SK-N-SH (cell line): ENCODE data around the gene ZBTB7B.

Source experiments
- CTCF ChIP-seq: fragments of 200-600 bp; sonication (generic); IDR thresholded peaks from 2 replicates; pipeline ENCODE4 v1.6.1; 2017; ENCODE audit warnings: antibody characterized with exemption, mild to moderate bottlenecking, moderate library complexity
- EZH2phosphoT487 ChIP-seq: fragments of 200-600 bp; sonication (generic); IDR thresholded peaks from 2 replicates; pipeline ENCODE4 v1.6.1; 2017; ENCODE audit warnings: low read depth, mixed run types, mild to moderate bottlenecking, antibody characterized with exemption, moderate library complexity, borderline replicate concordance
- MEF2A ChIP-seq: IDR thresholded peaks from 2 replicates; pipeline ENCODE4 v1.4.0; 2012; ENCODE audit warnings: low read depth, borderline replicate concordance
- POLR2AphosphoS5 ChIP-seq: IDR thresholded peaks from 2 replicates; pipeline ENCODE4 v1.6.1; 2012; ENCODE audit warnings: low read depth, low read length
- RCOR1 ChIP-seq: fragments of 150-350 bp; IDR thresholded peaks from 2 replicates; pipeline ENCODE4 v1.6.1; 2017; ENCODE audit warnings: antibody characterized with exemption, low read length
- SIN3A ChIP-seq: IDR thresholded peaks from 2 replicates; pipeline ENCODE4 v1.6.1; 2012; ENCODE audit warnings: low read depth, mild to moderate bottlenecking, low read length, moderate library complexity, borderline replicate concordance
- TEAD4 ChIP-seq: IDR thresholded peaks from 2 replicates; pipeline ENCODE4 v1.4.0; 2012; ENCODE audit warnings: mild to moderate bottlenecking, borderline replicate concordance; ENCODE audit not compliant: insufficient read depth
- USF1 ChIP-seq: IDR thresholded peaks from 2 replicates; pipeline ENCODE4 v1.4.0; 2012; ENCODE audit warnings: low read depth, borderline replicate concordance
- USF2 ChIP-seq: fragments of 150-350 bp; IDR thresholded peaks from 2 replicates; pipeline ENCODE4 v1.6.1; 2017; ENCODE audit warnings: antibody characterized with exemption, low read length, low read depth, borderline replicate concordance
- YY1 ChIP-seq: IDR thresholded peaks from 2 replicates; pipeline ENCODE4 v1.4.0; 2012; ENCODE audit warnings: low read depth, mild to moderate bottlenecking

GRCh38 chr1:154992721-154993571, 9.7 kb upstream of the ZBTB7B start:
- no peak for TF ChIP-seq SIN3A
- TF ChIP-seq EZH2phosphoT487: no peak
- TF ChIP-seq USF2: no peak
- TF ChIP-seq CTCF: peak; percentile 30
- no peak for TF ChIP-seq MEF2A
- TF ChIP-seq POLR2AphosphoS5: no peak; the same call in 1 of the 2 replicates
- no peak for TF ChIP-seq TEAD4
- TF ChIP-seq RCOR1: no peak
- TF ChIP-seq USF1: no peak
- no peak for TF ChIP-seq YY1
